Right ventricle myocardium superior (tissue), 1 donor: Measurements from ENCODE around the gene TRA2B. TPM values are rescaled to one million over a fixed set of nuclear protein-coding genes. Genes with fewer than 3 reads are reported as not detected.

Source experiments
- ATAC-seq: fragments of 200-7000 bp; cut with Tn5 transposase; one replicate; pipeline ENCODE4 v1.9.1; 2020; ENCODE audit warnings: mild to moderate bottlenecking; ENCODE audit not compliant: poor library complexity
- DNase-seq: peaks from one replicate; pipeline ENCODE4 v3.0.0-alpha.2; 2020
- intact Hi-C: fragments of 100-400 bp; cut with DNase I; formaldehyde crosslinking; loops from one replicate; pipeline ENCODE4 v1.11.2; 2022
- total RNA-seq: library from RNA; stranded (reverse); fragmentation: NEBNext Ultra II Directional; extraction: Animal tissue kit (Norgen Biotek cat#: 25700); gene quantifications from one replicate; pipeline ENCODE4 v1.2.1, GENCODE V29; 2021
- donor health status: DM: no; HTN: yes; CAD: no; lungs with severe emphysema.

The TRA2B gene
- total RNA-seq, 1 donor from 2014 or later = 41.4 TPM

- intact Hi-C loops = no loop called here
- peak; percentile 71 for ATAC-seq
- no peak for DNase-seq
Measured at GRCh38 chr3:185959609-185960521, 22.1 kb upstream of the TRA2B start.

- intact Hi-C loops = no loop called here
- DNase-seq (no peak), ATAC-seq (no peak)
Measured at GRCh38 chr3:185958626-185959025, 20.8 kb upstream of the TRA2B start.

- intact Hi-C loops = no loop called here
- DNase-seq (no peak), ATAC-seq (no peak)
Measured at GRCh38 chr3:185956244-185956643, 18.4 kb upstream of the TRA2B start.

- ATAC-seq = no peak
- intact Hi-C loops = no loop called here
- DNase-seq = no peak
Measured at GRCh38 chr3:185954366-185954723, 16.5 kb upstream of the TRA2B start.

GRCh38 chr3:185950728-185951127, 12.9 kb upstream of the TRA2B start:
- ATAC-seq (no peak), DNase-seq (no peak)
- intact Hi-C loops = no loop called here

- no peak for ATAC-seq
- intact Hi-C loops = no loop called here
Measured at GRCh38 chr3:185949515-185949914, 11.7 kb upstream of the TRA2B start.

GRCh38 chr3:185948292-185948691, 10.5 kb upstream of the TRA2B start:
- ATAC-seq (no peak), DNase-seq (no peak)
- intact Hi-C loops = no loop called here

More at GRCh38 chr3:185949515-185949914, 11.7 kb upstream of the TRA2B start:
- DNase-seq = no peak

GRCh38 chr3:185943760-185944106, 5.9 kb upstream of the TRA2B start:
- intact Hi-C loops = no loop called here
- no peak for ATAC-seq
- DNase-seq = no peak

GRCh38 chr3:185942907-185943759, 5.3 kb upstream of the TRA2B start:
- intact Hi-C loops = no loop called here
- peak; percentile 93 for ATAC-seq

GRCh38 chr3:185942396-185942795, 4.6 kb upstream of the TRA2B start:
- ATAC-seq (no peak), DNase-seq (no peak)
- intact Hi-C loops = no loop called here

More at GRCh38 chr3:185942907-185943759, 5.3 kb upstream of the TRA2B start:
- peak; percentile 87 for DNase-seq

- intact Hi-C loops = no loop called here
- ATAC-seq = no peak
- no peak for DNase-seq
Measured at GRCh38 chr3:185940951-185941350, 3.1 kb upstream of the TRA2B start.

GRCh38 chr3:185939721-185940120, 1.9 kb upstream of the TRA2B start:
- ATAC-seq (no peak), DNase-seq (no peak)
- intact Hi-C loops = no loop called here

- peak; percentile 89 for ATAC-seq
- intact Hi-C loops = no loop called here
Measured at GRCh38 chr3:185936814-185937688, 763 bp downstream of the TRA2B start.

GRCh38 chr3:185936273-185936629, 1.6 kb downstream of the TRA2B start:
- intact Hi-C loops = no loop called here
- ATAC-seq (no peak), DNase-seq (no peak)

More at GRCh38 chr3:185936814-185937688, 763 bp downstream of the TRA2B start:
- DNase-seq = peak; percentile 93

- ATAC-seq (no peak), DNase-seq (no peak)
- intact Hi-C loops = no loop called here
Measured at GRCh38 chr3:185935465-185936272, 2.1 kb downstream of the TRA2B start.

GRCh38 chr3:185934767-185935464, 2.9 kb downstream of the TRA2B start:
- DNase-seq (no peak), ATAC-seq (no peak)
- intact Hi-C loops = no loop called here

- DNase-seq (no peak), ATAC-seq (no peak)
- intact Hi-C loops = no loop called here
Measured at GRCh38 chr3:185934174-185934557, 3.6 kb downstream of the TRA2B start.
